HG02852 (cell line): ENCODE data around the gene UBXN6.

ENCODE experiments used
- ATAC-seq: cut with Tn5 transposase; IDR thresholded peaks from one replicate; pipeline ENCODE4 v1.9.1; 2021; ENCODE audit warnings: mild to moderate bottlenecking, moderate library complexity; ENCODE audit not compliant: unreplicated experiment

The UBXN6 gene

DNA sequence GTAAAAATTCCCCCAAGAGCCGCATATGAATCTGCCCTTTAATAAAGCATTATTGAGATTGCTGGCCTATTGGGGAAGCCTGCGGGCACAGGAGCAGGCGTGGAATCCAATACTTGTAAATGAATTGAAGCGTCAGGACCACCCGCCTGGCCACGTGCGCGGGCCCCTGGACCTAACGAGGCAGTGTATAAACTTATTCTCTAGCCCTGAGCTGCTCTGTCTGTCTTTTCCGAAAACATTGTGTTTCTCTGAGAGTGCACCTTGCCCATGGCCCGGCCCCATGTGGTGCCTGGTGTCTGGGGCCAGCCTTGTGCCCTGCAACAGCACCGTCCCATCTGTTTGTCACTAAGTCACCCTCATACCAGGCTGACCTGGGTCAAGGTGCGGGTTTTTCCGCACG lies 14.4 kb downstream of the UBXN6 start:
- no peak for ATAC-seq

DNA sequence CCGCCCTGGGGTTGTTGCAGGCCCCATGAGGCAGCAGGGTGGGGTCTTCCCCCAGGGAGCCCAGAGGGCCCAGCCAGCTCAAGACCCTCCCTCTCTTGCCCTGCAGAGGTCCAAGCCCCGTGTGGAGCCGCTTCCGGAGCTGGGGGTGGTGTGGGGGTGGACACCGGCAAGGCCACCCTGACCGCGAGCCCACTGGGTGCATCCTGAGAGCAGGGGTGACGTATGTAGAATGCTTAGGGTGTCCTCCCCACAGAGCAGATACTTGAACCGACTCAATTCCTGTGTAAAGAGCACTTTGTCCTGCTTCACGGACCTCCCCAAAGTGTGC lies 14.8 kb downstream of the UBXN6 start:
- ATAC-seq = no peak

DNA sequence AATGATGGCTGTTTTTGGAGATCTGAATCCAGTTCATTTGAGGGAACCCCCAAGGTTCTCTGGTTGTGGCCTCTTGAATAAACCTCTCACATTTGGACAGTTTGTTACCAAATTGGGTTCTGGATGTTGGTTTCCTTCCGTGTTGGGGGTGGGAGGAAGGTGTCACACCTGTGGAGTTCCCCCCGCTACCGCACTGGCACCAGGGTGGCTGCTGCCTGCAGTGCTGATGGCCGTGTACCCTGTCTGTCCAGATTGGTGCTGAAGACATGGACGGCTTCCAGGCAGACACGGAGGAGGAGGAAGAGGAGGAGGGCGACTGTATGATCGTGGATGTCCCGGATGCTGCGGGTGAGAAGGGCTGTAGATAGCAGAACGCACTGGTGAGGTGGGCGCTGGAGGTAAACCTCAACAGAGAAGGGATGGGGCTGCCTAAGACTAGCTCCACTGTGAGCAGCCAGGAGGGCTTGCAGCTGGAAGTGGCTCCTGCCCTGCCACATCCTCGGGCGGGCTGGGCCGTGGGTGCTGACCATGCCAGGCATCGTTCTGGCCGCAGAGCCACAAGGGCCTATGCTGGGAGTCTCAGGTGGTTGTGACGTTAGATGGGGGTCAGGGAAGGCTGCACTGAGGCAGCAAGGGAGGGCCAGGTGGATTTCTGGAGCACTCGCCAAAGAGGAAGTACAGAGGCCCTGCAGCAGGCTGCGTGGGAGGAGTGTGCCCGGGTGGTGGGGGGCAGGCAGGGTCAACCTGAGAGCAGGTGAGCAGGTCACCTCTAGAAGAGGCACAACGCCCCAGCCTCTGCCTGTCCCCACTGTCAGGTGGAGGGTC lies 15.4 kb downstream of the UBXN6 start:
- ATAC-seq = no peak

DNA sequence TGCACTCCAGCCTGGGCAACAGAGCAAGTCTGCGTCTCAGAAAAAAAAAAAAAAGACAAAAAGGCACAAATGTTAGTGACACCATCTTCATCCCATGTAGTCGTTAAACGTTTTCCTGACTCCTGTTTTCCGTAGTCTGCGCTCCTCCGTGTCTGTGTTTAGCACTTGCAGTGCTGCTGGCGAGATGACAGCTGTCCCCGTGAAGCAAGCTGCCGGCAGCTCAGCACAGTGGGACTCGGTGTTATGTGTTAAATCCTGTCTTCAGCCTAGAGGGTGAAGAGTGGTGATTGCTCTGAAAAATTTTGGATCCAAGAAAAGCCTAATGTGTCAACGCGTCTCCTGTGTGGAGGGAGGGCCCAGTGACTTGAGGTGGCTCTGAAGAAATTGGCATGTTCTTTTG lies 18.4 kb downstream of the UBXN6 start:
- no peak for ATAC-seq

DNA sequence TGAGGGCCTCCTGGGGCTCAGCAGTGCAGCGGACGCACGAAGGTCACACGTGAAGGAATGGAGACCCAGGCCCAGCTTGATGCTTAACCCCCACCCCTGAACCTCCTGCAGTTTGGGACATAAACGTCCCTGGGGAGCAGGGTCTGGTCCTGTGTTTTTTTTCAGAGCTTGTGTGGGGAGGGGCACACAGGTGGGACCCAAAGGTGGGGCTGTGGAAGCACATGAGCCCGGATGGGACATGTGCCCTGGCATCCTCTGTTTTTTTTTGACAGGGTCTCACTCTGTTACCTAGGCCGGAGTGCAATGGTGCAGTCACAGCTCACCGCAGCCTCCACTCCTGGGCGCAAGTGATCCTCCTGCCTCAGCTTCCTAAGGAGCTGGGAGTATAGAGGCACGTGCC lies 20.5 kb downstream of the UBXN6 start:
- ATAC-seq = no peak

DNA sequence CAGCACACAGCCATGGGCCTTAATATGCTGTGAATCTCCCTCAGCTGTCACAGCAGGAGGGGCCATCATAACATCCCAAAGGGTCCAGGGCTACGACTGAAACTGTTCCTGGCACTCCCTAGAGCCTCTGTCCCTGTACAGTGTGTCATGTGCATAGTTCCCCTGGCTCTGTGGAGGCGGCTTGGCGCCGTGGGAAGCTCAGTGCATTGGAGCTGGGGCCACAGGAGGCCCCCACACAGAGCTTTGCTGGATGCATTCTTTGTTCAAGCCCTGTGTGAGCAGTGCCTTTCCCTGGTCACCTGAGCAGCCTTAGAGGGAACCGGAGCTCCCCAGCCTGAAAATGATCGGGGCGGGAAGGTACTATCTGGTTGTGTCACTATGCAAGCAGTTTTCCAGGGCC lies 21.4 kb downstream of the UBXN6 start:
- ATAC-seq = no peak

DNA sequence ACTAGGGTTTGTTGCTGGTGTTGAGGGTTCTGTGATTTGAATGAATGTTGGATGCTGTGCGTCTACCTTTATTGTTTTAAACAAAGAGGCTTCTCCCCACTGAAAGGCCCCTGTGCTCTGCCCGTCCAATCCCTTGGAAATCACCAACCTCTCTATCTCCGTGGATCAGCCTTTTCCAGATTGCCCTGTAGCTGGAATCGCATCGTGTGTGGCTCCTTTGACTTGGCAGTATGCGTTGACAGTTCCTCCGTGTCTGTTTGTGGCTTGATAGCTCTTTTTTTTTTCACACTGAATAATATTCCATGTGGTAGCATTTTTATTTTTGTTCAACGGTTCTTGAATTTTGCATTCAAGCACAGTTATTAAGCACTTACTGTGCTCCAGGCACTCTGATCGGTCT lies 23.2 kb downstream of the UBXN6 start:
- no peak for ATAC-seq

DNA sequence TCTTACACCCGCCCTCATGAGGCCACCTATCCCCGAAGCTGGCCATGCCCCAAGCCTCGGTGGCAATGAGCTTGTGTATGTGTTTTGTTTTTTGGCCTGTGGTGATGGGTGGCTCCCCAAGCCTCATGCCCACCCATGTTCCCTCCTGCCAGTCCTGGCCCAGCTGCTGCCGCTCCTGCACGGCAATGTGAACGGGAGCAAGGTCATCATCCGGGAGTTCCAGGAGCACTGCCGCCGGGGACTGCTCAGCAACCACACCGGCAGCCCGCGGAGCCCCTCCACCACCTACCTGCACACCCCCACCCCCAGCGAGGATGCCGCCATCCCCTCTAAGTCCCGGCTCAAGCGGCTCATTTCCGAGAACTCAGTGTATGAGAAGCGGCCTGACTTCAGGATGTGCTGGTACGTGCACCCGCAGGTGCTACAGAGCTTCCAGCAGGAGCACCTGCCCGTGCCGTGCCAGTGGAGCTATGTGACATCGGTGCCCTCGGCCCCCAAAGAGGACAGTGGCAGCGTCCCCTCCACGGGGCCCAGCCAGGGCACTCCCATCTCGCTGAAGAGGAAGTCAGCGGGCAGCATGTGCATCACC lies 24.6 kb downstream of the UBXN6 start:
- ATAC-seq = no peak

DNA sequence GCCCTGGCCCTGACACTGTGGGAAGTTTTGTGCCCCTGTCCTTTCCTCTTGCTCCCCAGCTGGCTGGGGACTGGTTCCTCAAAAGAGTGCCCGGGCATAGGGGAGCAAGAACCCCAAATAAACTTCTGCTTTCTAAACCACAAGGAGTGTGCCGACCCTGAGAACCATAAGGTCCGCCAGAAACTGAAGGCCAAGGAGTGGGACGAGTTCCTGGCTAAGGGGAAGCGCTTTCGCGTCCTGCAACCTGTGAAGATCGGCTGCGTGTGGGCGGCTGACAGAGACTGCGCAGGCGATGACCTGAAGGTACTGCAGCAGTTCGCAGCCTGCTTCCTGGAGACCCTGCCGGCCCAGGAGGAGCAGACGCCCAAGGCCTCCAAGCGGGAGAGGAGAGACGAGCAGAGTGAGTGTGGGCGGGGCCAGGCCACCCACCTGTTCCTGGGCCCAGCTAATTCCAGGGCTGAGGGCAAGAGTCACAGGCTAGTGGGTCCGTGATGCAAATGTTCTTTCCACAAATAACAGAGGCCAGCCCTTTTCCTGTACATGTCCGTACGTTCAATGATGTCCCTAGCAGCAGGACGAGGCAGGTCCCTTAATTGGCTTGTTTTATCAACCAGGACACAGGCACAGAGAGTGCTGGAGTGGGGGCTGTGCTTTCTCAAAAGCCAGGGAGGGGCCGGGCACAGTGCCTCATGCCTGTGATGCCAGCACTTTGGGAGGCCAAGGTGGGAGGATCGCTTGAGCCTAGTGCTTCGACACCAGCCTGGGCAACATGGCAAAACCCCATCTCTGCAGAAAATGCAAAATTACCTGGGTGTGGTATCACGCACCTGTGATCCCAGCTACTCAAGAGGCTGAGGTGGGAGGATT lies 25.6 kb downstream of the UBXN6 start:
- ATAC-seq = no peak

DNA sequence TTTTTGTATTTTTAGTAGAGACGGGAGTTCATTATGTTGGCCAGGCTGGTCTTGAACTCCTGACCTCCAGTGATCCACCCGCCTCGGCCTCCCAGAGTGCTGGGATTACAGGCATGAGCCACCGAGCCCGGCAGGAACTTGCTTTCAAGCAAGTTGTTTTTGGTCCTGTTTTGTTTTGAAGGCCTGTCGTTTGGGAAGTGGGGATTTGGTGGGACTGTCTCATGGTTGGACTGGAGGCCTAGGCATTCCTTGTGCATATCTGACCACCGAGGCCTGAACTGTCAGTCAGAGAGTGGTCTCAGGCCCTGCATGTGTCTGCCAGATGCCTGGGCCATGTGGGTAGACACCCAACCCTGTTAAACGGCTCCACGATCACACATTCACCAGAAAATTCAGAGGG lies 26.3 kb downstream of the UBXN6 start:
- no peak for ATAC-seq

DNA sequence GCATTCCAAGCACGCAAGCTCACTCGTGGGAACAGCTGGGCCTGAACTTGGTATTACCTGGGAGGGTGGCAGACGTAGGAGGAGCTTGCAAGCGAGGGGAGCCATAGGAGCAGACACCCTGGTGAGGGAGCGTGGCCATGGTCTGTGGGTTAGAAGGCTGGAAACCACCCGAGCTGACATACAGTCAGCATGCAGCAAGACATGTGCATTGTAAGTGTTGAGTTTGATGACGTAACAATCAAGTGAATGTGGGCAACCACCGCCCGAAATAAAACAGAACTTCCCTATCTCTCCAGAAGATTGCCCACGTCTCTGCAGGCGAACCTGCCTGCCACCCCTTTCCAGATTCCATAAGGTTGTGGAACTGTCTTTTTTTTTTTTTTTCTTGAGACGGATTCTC lies 26.8 kb downstream of the UBXN6 start:
- no peak for ATAC-seq

DNA sequence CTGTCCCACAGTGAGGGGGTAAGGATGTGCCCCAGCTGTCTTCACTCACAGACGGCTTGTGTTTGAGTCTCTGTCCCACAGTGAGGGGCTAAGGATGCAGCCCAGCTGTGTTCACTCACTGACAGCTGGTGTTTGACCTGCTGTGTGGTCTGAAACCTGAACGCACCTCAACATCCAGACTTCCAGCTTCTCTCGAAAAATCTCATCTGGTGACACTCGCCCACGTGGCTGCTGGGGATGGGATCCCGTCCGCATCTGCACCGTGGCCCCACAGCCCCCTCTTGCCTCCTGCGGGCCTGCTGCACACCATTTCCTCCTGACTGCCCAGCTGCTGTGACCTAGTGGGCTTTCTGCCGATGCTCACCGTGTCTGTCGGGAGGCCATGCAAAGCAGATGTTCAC lies 27.8 kb downstream of the UBXN6 start:
- no peak for ATAC-seq

DNA sequence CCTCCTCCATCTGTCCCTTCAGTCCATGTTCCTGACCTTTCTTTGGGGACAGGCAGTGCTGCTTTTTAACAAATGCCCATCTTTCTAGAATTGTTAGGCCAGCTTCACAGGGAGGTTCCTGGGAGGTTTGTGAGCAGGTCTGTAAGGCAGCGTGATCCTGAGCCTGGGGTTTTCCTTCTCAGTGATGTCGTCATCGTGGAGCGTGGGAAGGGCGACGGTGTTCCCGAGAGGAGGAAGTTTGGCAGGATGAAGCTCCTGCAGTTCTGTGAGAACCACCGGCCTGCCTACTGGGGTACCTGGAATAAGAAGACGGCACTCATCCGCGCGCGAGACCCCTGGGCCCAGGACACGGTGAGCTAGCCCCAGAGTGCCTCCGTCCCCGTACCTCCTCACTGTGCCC lies 28.3 kb downstream of the UBXN6 start:
- no peak for ATAC-seq

DNA sequence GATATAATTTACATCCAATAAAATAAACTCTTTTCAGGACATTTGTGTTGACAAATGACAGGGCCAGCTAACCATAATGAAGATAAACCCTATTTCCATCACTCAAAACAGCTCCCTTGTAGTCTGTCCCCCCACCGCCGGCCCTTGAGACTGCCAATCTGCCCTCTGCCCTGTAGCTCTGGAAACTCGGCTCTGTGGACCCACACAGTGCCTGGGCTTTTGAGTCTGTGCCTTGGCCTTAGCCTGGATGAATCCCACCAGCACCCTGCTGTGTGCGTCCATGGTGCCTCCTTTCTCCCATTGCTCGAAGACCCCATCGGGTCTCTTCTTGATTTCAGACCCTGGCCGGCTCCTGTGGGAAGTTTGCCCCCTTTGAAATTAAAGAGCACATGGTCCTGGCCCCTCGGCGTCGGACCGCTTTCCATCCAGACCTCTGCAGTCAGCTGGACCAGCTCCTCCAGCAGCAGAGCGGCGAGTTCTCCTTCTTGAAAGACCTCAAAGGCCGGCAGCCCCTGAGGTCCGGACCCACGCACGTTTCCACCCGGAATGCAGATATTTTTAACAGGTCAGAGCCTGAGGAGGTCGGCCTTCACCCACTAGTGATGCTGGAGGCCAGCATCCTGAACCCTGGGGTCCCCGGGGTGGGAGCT lies 29.1 kb downstream of the UBXN6 start:
- no peak for ATAC-seq

DNA sequence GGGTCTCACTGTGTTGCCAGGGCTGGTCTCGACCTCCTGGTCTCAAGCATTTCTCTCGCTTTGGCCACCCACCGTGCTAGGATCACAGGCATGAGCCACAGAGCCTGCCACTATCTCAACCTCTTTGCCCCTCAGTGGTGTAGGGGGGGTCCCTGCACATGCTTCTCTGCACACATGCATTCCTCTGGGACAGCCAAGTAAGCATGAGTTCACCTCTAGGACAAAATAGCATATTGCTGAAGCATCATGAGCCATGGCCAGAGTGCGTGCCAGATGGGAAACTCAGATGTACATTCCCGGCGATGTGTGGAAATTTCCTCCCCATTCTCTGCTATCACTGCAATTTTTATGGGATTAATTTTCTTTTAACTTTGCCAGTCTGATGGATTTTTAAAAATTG lies 32.1 kb downstream of the UBXN6 start:
- no peak for ATAC-seq

DNA sequence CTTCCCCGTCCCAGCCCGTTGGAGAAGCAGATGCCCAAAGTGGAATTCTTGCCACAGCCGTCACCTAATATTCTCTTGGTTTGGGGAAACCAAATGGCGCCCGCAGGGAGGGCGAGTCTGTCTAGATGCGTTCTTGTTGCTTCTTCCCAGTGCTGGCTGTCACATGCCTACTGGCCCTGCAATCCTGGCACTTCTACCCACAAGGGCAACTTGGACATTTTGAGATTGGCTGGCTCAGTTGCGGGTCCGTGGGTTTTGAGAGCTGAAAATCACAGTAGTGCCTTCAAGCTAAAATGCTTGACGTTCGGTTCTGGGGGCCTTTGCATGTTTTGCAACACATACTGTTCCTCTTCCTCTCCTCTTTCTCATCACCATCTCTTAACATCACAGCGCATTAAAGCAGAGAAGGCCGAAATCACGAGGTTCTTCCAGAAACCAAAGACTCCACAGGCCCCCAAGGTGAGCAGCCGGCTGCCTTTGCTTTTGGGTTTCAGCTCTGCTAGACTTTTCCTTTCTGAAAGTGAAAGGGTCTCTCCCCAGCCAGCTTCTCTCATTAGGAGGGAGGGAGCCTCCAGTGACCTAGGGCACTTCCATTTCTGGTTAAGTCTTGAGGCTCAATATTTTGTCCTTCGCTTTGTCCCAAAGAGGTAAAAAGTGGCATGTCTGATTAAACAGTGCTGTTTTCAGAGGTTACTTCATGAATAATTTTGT lies 34.0 kb downstream of the UBXN6 start:
- no peak for ATAC-seq

DNA sequence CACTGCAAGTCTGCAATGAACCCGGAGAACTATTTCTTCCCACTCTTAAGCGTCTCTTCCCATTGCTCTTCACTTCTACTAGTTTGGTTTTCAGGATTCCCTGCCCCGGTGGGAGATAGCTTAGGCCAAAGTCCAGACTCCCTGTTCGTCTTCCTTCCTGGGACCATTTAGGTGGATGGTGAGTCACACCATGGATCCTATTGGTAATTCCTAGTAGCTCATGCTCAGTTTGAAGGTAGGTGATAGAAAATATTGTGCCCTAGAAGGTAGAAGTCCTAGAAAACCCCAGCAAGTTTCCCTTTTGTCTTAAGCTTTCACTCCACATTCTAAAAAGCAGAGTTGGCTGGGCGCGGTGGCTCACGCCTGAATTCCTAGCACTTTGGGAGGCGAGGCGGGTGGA lies 41.3 kb downstream of the UBXN6 start:
- no peak for ATAC-seq

DNA sequence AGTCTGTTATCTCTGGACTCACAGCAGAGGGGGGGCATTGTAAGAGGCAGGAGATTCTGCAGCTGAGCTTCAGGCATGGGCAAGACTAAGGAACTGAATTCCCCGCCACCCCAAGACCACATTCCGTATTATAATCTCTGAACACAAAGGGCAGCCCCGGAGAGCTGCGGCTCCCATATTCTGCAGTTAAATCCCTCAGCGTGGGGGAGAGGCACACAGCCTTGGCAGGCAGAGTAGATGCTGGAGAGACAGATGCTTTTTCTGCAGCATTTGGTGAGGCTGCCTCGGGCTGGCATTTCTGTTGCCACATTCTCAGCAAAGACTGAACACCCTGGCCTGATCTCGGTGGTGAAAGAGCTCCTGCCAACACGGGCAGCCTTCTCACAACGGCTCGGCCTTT lies 42.2 kb downstream of the UBXN6 start:
- no peak for ATAC-seq

DNA sequence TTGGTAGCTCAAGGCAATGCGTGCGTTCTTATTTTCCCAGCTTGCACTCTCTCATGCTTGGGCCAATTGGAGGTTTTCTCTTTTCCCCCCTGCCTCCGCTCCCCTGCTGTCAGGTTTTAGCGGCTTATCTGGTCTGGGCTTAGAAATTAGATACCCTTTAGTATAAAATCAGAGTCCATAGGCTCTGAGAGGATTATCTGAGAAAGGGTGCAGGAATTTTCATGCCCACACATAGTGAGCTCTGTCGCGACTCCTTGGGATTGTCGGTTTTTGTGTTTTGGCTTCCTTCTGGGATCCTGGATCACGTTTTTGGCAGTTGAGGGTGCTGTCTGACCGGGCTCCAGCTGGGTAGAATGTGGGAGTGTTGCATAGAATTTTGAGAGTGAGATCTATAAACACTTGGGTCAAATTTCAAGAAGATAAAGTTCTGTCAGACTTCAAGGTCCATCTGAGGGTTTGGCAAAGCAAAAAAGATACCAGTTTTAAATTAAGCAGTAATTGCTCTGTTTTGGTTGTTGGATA lies 42.7 kb downstream of the UBXN6 start:
- ATAC-seq = no peak

DNA sequence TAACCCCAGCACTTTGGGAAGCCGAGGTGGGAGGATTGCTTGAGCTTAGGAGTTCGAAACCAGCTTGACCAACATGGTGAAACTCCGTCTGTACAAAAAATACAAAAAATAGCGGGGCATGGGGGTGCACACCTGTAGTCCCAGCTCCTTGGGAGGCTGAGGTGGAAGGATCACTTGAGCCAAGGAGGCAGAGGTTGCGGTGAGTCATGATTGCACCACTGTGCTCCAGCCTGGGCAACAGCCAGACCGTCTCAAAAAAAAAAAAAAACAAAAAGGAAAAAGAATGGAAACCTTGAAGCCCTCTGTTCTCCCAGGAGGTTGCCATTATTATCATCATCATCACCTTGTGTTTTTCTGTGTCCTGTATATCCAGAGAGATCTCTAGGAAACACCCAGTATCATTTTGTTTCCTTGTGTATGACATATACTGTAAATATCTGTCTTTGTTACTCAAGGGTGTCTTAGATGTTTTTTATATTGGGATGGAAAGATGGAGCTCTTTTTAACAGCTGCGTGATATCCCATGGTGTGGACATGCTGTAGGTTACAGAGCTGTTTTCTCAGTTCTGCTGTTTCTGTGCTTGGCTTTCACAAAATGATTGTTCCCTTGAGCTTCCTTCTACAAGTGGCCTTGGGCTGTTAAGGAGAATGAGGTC lies 43.3 kb downstream of the UBXN6 start:
- ATAC-seq = no peak
